ENCODE data around the gene NARS2. TPM values are rescaled to one million over a fixed set of nuclear protein-coding genes. Genes with fewer than 3 reads are reported as not detected.
A peak's percentile ranks its signal among the peaks of the same experiment; 100 is the strongest.

Gene NARS2
- total and polyA plus RNA-seq, 9 of the 15 experiments (the other 6 are each of a cell fraction or from before 2014, with no cell fraction given), result 26.8 to 48.0 (median 34.2) TPM

GRCh38 chr11:78417888-78418583, 156.6 kb downstream of the NARS2 start (continued):
- TF ChIP-seq SIN3A (IDR thresholded peaks at IDR 0.05; ENCODE audit: borderline replicate concordance in 2 of 2, control insufficient read depth in 1 of 2, low read depth in 2 of 2, low read length in 2 of 2) (peak in 1 of 2 experiments; percentile 83; a peak in 1 of 4 replicates), ZNF589 (CRISPR knock-in tag; IDR thresholded peaks at IDR 0.05; ENCODE audit: low read depth) (peak; percentile 94), ZNF583 (CRISPR knock-in tag; IDR thresholded peaks at IDR 0.05) (peak; percentile 56), TCF15 (CRISPR knock-in tag; IDR thresholded peaks at IDR 0.05) (no peak), ZNF511 (CRISPR knock-in tag; IDR thresholded peaks at IDR 0.05) (peak; percentile 56; the same call in 1 of the 2 replicates), ZKSCAN1 (IDR thresholded peaks at IDR 0.05; ENCODE audit: low read depth, low read length) (peak; percentile 99), POLR2G (IDR thresholded peaks at IDR 0.05; ENCODE audit: low read depth, low read length) (peak; percentile 86), ELF1 (tag; IDR thresholded peaks at IDR 0.05) (0 out of 2 replicates have a peak, but pooled peaks have one; percentile 19), ZBTB7A (IDR thresholded peaks at IDR 0.05; ENCODE audit: borderline replicate concordance, control insufficient read depth, low read depth, low read length) (peak; percentile 90), MECOM (CRISPR knock-in tag; IDR thresholded peaks at IDR 0.05) (0 out of 2 replicates have a peak, but pooled peaks have one; percentile 19), ATF7 (IDR thresholded peaks at IDR 0.05) (peak; percentile 71; the same call in 1 of the 2 replicates), TOE1 (IDR thresholded peaks at IDR 0.05; ENCODE audit: borderline replicate concordance) (0 out of 2 replicates have a peak, but pooled peaks have one; percentile 28), TOE1 (CRISPR knock-in tag; IDR thresholded peaks at IDR 0.05; ENCODE audit: borderline replicate concordance, low read depth) (peak; percentile 31; the same call in 1 of the 2 replicates), GATAD2B (IDR thresholded peaks at IDR 0.05; ENCODE audit: borderline replicate concordance) (peak; percentile 83; the same call in 1 of the 2 replicates), NKRF (IDR thresholded peaks at IDR 0.05; ENCODE audit: borderline replicate concordance) (0 out of 2 replicates have a peak, but pooled peaks have one; percentile 17)

Measured in K562 (cell line).